Measurements from ENCODE around the gene DPP7.

DNA sequence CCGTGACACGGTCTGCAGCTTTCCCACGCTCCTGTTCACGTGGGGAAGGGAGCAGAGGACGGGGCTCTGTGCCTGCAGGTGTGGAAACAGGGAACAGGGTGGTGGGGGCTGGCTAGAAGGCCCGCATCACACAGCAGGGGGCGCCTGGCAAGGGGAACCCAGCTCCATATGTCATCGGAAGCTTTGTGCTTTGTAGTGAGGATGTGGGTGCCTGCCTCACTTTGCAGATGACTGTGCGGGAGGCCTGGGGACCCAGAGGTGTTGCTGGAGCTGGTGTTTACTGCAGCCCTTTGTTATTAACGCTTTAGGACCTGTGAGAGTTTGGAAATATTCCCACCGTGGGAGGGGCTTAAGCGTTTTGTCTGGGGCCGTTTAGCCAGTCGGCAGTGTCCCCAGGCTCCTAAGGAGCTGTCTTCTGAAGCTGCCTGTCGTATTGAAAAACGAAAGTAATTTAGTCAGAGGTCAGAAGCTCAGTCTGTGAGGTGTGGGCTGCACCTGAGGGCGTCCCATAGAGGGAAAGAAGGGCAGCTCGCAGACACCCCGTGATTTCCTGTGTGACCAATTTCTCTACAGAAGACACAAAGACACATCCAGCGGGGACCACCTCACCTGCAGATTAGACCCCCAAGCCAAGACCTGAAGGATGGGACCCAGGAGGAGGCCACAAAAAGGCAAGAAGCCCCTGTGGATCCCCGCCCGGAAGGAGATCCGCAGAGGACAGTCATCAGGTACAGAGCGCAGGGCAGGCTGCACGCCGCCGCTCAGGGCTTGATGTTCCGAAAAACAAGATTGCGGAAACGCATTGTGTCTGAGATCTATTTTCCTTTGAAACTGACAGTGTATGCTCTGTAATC, 18.6 kb downstream of the DPP7 start:
- TF ChIP-seq POLR2AphosphoS5 (IDR thresholded peaks at IDR 0.05) = no peak
- TF ChIP-seq, protein P1, sequence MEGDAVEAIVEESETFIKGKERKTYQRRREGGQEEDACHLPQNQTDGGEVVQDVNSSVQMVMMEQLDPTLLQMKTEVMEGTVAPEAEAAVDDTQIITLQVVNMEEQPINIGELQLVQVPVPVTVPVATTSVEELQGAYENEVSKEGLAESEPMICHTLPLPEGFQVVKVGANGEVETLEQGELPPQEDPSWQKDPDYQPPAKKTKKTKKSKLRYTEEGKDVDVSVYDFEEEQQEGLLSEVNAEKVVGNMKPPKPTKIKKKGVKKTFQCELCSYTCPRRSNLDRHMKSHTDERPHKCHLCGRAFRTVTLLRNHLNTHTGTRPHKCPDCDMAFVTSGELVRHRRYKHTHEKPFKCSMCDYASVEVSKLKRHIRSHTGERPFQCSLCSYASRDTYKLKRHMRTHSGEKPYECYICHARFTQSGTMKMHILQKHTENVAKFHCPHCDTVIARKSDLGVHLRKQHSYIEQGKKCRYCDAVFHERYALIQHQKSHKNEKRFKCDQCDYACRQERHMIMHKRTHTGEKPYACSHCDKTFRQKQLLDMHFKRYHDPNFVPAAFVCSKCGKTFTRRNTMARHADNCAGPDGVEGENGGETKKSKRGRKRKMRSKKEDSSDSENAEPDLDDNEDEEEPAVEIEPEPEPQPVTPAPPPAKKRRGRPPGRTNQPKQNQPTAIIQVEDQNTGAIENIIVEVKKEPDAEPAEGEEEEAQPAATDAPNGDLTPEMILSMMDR (IDR thresholded peaks at IDR 0.05) = no peak

Data from sigmoid colon (tissue), 4 donors.